ENCODE data around the gene CER1.
"Not testable (repeated sequence)": the region's sequence is repeated elsewhere in the genome, so short reads cannot be mapped to it uniquely, and the experiment has no call there.

Gene CER1

GRCh38 chr9:14715102-14715501 lies 7.4 kb downstream of the CER1 start:
- no peak for DNase-seq (ENCODE audit: low read depth)

- DNase-seq (ENCODE audit: low read depth), result no peak
These were observed 9.3 kb downstream of the CER1 start for GRCh38 chr9:14713187-14713767.

GRCh38 chr9:14710804-14711203 lies 11.7 kb downstream of the CER1 start:
- DNase-seq (ENCODE audit: low read depth), result no peak

- no peak for DNase-seq (ENCODE audit: low read depth)
These were observed 15.9 kb downstream of the CER1 start for GRCh38 chr9:14706530-14707140.

- no peak for DNase-seq (ENCODE audit: low read depth)
These were observed 17.5 kb downstream of the CER1 start for GRCh38 chr9:14705079-14705478.

- DNase-seq (ENCODE audit: low read depth), result no peak
These were observed 18.3 kb downstream of the CER1 start for GRCh38 chr9:14704281-14704680.

- no peak for DNase-seq (ENCODE audit: low read depth)
These were observed 20.3 kb downstream of the CER1 start for GRCh38 chr9:14702200-14702720.

- peak; percentile 22 for DNase-seq (ENCODE audit: low read depth)
These were observed 29.2 kb downstream of the CER1 start, which contains the start of gene ZDHHC21 for GRCh38 chr9:14693251-14693861. TSS of gene ZDHHC21 (minus strand) at chr9:14693432. CDS start at chr9:14674340, 19,092 bp downstream.

- DNase-seq (ENCODE audit: low read depth), result peak; percentile 11
These were observed 29.9 kb downstream of the CER1 start for GRCh38 chr9:14692470-14693250.

- DNase-seq (ENCODE audit: low read depth), result no peak
These were observed 31.4 kb downstream of the CER1 start for GRCh38 chr9:14690948-14691730.

GRCh38 chr9:14687042-14687719 lies 35.4 kb downstream of the CER1 start:
- DNase-seq (ENCODE audit: low read depth), result no peak

- no peak for DNase-seq (ENCODE audit: low read depth)
These were observed 36.4 kb downstream of the CER1 start for GRCh38 chr9:14686168-14686567.

GRCh38 chr9:14682616-14683015 lies 39.9 kb downstream of the CER1 start:
- not testable (repeated sequence) for DNase-seq (ENCODE audit: low read depth)

- DNase-seq (ENCODE audit: low read depth), result no peak
These were observed 43.8 kb downstream of the CER1 start for GRCh38 chr9:14678776-14679175.

- DNase-seq (ENCODE audit: low read depth), result no peak
These were observed 44.7 kb downstream of the CER1 start for GRCh38 chr9:14677872-14678271.

GRCh38 chr9:14677396-14677795 lies 45.1 kb downstream of the CER1 start:
- no peak for DNase-seq (ENCODE audit: low read depth)

- no peak for DNase-seq (ENCODE audit: low read depth)
These were observed 47.9 kb downstream of the CER1 start for GRCh38 chr9:14674630-14675029.

GRCh38 chr9:14671377-14671776 lies 51.2 kb downstream of the CER1 start:
- DNase-seq (ENCODE audit: low read depth), result no peak

GRCh38 chr9:14670718-14671117 lies 51.8 kb downstream of the CER1 start:
- DNase-seq (ENCODE audit: low read depth), result no peak

All from stimulated activated CD8-positive, alpha-beta memory T cell treated with anti-CD3 and anti-CD28 coated beads, Interleukin-12 subunit alpha, Interleukin-12 subunit beta, amount 100 ng/mL, for 1 hour (primary cell).